Gastrocnemius medialis (tissue), 4 donors: ENCODE data around the gene DDX42. TPM values are rescaled to one million over a fixed set of nuclear protein-coding genes. Genes with fewer than 3 reads are reported as not detected.

Experiments used
- ATAC-seq, 2 donors: fragments of 150-250 bp; one replicate each; pipeline ENCODE4 v1.9.1; 2016
- DNase-seq, 2 donors: peaks; one replicate each; pipeline ENCODE4 v3.0.0-alpha.2; 2019
- H3K27ac ChIP-seq, 4 donors: fragments of 200-600 bp; sonication (generic); 1 replicate in 1 of 4; 2 replicates in 3 of 4; pipeline ENCODE4 v1.5.1; 2016 to 2018; ENCODE audit warnings: mild to moderate bottlenecking in 2 of 4, moderate library complexity in 1 of 4
- H3K27me3 ChIP-seq, 3 donors: fragments of 200-600 bp; sonication (generic) in 2 of 3; 1 replicate in 1 of 3; 2 replicates in 2 of 3; pipeline versions ENCODE4 v1.5.1 to v1.6.0; 2016 to 2019; ENCODE audit warnings: mild to moderate bottlenecking in 1 of 3, moderate library complexity in 1 of 3
- H3K36me3 ChIP-seq, 2 donors: fragments of 200-600 bp; sonication (generic) in 1 of 2; one replicate each; pipeline ENCODE4 v1.5.1; 2017 to 2018
- H3K4me1 ChIP-seq, 2 donors: fragments of 200-600 bp; sonication (generic) in 1 of 2; one replicate each; pipeline ENCODE4 v1.5.1; 2016 to 2017; ENCODE audit warnings: mild to moderate bottlenecking in 2 of 2
- H3K4me3 ChIP-seq, 4 donors: fragments of 200-600 bp; sonication (generic) in 3 of 4; 1 replicate in 1 of 4; 2 replicates in 3 of 4; pipeline ENCODE4 v1.5.1; 2016 to 2019; ENCODE audit warnings: mild to moderate bottlenecking in 2 of 4
- H3K9me3 ChIP-seq, 3 donors: fragments of 200-600 bp; sonication (generic) in 2 of 3; 1 replicate in 1 of 3; 2 replicates in 2 of 3; pipeline ENCODE4 v1.5.1; 2016 to 2019
- POLR2A ChIP-seq, 2 donors: fragments of 450-650 bp; IDR thresholded peaks; one replicate each; pipeline ENCODE4 v1.6.1; 2017; ENCODE audit warnings: antibody characterized with exemption in 2 of 2, mild to moderate bottlenecking in 2 of 2, moderate library complexity in 2 of 2
- in situ Hi-C, 4 donors: fragments of 200-750 bp; cut with MboI; loops; one replicate each; pipeline versions ENCODE4 v1.15.0 to v1.8.0; 2017; ENCODE audit warnings: low sequenced_read_pairs in 4 of 4
- intact Hi-C: fragments of 100-400 bp; cut with DNase I; formaldehyde crosslinking; loops from one replicate; pipeline ENCODE4 v1.15.1; 2023; ENCODE audit warnings: low total_unique reads
- total RNA-seq, 4 donors: library from RNA; depleted of rRNA; stranded (reverse); fragments of >200 nt; gene quantifications; one replicate each; pipeline versions ENCODE4 v1.1.0 to v1.2.3, GENCODE V29; 2016
- TF ChIP-seq, protein P1 (sequence below), 5 experiments: fragments of 450-650 bp in 3 of 5; fragments of 200-600 bp in 2 of 5; sonication (generic) in 2 of 5; IDR thresholded peaks in 4 of 5; conservative IDR thresholded peaks in 1 of 5; 1 replicate in 4 of 5; 2 replicates in 1 of 5; pipeline ENCODE4 v1.5.1; 2016 to 2019; ENCODE audit warnings: antibody characterized with exemption in 5 of 5, mild to moderate bottlenecking in 3 of 5, moderate library complexity in 3 of 5

DDX42 gene
- total RNA-seq, 4 donors from 2014 or later, result 35.9 to 71.6 (median 56.8) TPM

GRCh38 chr17:63780507-63780906, 6.5 kb downstream of the DDX42 start:
- Histone ChIP-seq H3K27ac (peak overlapping the region; percentile 74 to 85 (median 74)), H3K36me3 (peaks cover 0 to 4% of the 10 kb centered on the region in 2 donors), H3K4me1 (peaks cover 32 to 35% of the 10 kb centered on the region in 2 donors), H3K4me3 (no peak overlapping the region), H3K27me3 (no peaks in the 10 kb centered on the region), H3K9me3 (no peaks in the 10 kb centered on the region)
- ATAC-seq (peak; percentile 91 to 93), DNase-seq (peak; percentile 58 to 68)
- intact Hi-C loops, result no loop called here
- TF ChIP-seq, protein P1, sequence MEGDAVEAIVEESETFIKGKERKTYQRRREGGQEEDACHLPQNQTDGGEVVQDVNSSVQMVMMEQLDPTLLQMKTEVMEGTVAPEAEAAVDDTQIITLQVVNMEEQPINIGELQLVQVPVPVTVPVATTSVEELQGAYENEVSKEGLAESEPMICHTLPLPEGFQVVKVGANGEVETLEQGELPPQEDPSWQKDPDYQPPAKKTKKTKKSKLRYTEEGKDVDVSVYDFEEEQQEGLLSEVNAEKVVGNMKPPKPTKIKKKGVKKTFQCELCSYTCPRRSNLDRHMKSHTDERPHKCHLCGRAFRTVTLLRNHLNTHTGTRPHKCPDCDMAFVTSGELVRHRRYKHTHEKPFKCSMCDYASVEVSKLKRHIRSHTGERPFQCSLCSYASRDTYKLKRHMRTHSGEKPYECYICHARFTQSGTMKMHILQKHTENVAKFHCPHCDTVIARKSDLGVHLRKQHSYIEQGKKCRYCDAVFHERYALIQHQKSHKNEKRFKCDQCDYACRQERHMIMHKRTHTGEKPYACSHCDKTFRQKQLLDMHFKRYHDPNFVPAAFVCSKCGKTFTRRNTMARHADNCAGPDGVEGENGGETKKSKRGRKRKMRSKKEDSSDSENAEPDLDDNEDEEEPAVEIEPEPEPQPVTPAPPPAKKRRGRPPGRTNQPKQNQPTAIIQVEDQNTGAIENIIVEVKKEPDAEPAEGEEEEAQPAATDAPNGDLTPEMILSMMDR (IDR thresholded peaks at IDR 0.05 in 4 of 5, conservative IDR thresholded peaks at IDR 0.05 in 1 of 5), result no peak
- peak in 1 of 2 donors; percentile 57 for TF ChIP-seq POLR2A (IDR thresholded peaks at IDR 0.05)
- in situ Hi-C loops, result no loop called here

DNA sequence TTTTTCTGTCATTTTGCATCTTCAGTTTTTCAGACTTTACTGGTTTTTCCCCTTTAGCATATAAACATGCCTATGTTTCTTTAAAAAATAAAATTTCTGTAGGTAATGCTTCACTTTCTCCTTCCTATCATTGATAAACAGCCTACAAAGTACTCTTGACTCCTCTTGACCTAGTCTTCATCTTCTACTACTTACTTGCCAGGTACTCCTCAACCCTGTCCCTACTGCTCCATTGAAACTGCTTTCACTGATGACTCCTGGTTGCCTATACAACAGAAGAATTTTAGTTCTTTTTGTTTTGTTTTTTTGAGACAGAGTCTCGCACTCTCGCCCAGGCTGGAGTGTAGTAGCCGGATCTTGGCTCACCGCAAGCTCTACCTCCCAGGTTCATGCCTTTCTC, 7.0 kb downstream of the DDX42 start:
- no peak for ATAC-seq
- intact Hi-C loops (no loop called here), in situ Hi-C loops (no loop called here)
- TF ChIP-seq POLR2A (IDR thresholded peaks at IDR 0.05), result no peak
- TF ChIP-seq, protein P1 (IDR thresholded peaks at IDR 0.05 in 4 of 5, conservative IDR thresholded peaks at IDR 0.05 in 1 of 5), result no peak
- Histone ChIP-seq H3K4me1 (peaks cover 31 to 35% of the 10 kb centered on the region in 2 donors), H3K4me3 (no peak overlapping the region), H3K36me3 (peaks cover 0 to 4% of the 10 kb centered on the region in 2 donors), H3K9me3 (no peaks in the 10 kb centered on the region), H3K27ac (peak overlapping the region; percentile 74 to 85 (median 74)), H3K27me3 (no peaks in the 10 kb centered on the region)
- DNase-seq, result no peak

DNA sequence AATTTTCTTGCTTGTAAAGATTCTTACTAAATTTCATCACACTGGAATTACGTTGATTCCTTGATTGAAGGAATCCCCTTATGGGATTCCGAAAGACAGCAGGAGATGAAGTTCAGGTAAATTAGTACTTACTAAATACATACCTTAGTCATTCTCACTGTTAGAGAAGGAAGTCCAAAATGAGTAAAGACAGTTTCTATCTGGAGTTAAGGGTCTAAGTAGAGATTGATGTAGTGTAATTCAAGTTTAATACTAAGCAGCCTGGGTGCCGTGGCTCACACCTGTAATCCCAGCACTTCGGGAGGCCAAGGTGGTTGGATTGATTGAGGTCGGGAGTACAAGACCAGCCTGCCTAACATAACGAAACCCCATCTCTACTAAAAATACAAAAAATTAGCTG, 9.6 kb downstream of the DDX42 start:
- Histone ChIP-seq H3K9me3 (no peaks in the 10 kb centered on the region), H3K4me3 (no peak overlapping the region), H3K27me3 (no peaks in the 10 kb centered on the region), H3K4me1 (peaks cover 29 to 35% of the 10 kb centered on the region in 2 donors), H3K27ac (peak overlapping the region in 1 of 4 donors; percentile 15), H3K36me3 (peaks cover 0 to 24% of the 10 kb centered on the region in 2 donors)
- ATAC-seq (no peak), DNase-seq (no peak)
- TF ChIP-seq POLR2A (IDR thresholded peaks at IDR 0.05), result no peak
- TF ChIP-seq, protein P1 (IDR thresholded peaks at IDR 0.05 in 4 of 5, conservative IDR thresholded peaks at IDR 0.05 in 1 of 5), result no peak
- in situ Hi-C loops (no loop called here), intact Hi-C loops (no loop called here)

GRCh38 chr17:63785556-63785955, 11.6 kb downstream of the DDX42 start:
- intact Hi-C loops, result no loop called here
- peaks cover 0 to 42% of the 10 kb centered on the region in 2 donors for H3K36me3 ChIP-seq
- H3K27ac ChIP-seq, result peak overlapping the region; percentile 57 to 71 (median 63)
- DNase-seq (no peak), ATAC-seq (peak; percentile 88 to 92)
- no peaks in the 10 kb centered on the region for H3K9me3 ChIP-seq
- H3K4me1 ChIP-seq, result peaks cover 21% of the 10 kb centered on the region in 2 donors
- no peaks in the 10 kb centered on the region for H3K27me3 ChIP-seq
- in situ Hi-C loops, result loop anchor here in 1 of 4 donors (5.0 kb wide), 1 partner anchor 48 kb away; no protein-coding TSS in a partner anchor
- no peak overlapping the region for H3K4me3 ChIP-seq
- TF ChIP-seq POLR2A (IDR thresholded peaks at IDR 0.05), result no peak
- TF ChIP-seq, protein P1 (IDR thresholded peaks at IDR 0.05 in 4 of 5, conservative IDR thresholded peaks at IDR 0.05 in 1 of 5), result no peak

GRCh38 chr17:63786117-63786516, 12.1 kb downstream of the DDX42 start:
- no peak for TF ChIP-seq POLR2A (IDR thresholded peaks at IDR 0.05)
- TF ChIP-seq, protein P1 (IDR thresholded peaks at IDR 0.05 in 4 of 5, conservative IDR thresholded peaks at IDR 0.05 in 1 of 5), result no peak
- peaks cover 15% of the 10 kb centered on the region in 2 donors for H3K4me1 ChIP-seq
- in situ Hi-C loops (loop anchor here in 1 of 4 donors (5.0 kb wide), 1 partner anchor 49 kb away; no protein-coding TSS in a partner anchor), intact Hi-C loops (no loop called here)
- no peaks in the 10 kb centered on the region for H3K27me3 ChIP-seq
- peak overlapping the region; percentile 57 to 71 (median 63) for H3K27ac ChIP-seq
- DNase-seq, result no peak
- H3K36me3 ChIP-seq, result peaks cover 0 to 46% of the 10 kb centered on the region in 2 donors
- no peaks in the 10 kb centered on the region for H3K9me3 ChIP-seq
- ATAC-seq, result no peak
- no peak overlapping the region for H3K4me3 ChIP-seq
